Gastrocnemius medialis (tissue), 4 donors: ENCODE data around the gene HGD. TPM values are rescaled to one million over a fixed set of nuclear protein-coding genes. Genes with fewer than 3 reads are reported as not detected.

Experiments
- ATAC-seq, 2 donors: fragments of 150-250 bp; one replicate each; pipeline ENCODE4 v1.9.1; 2016
- DNase-seq, 2 donors: peaks; one replicate each; pipeline ENCODE4 v3.0.0-alpha.2; 2019
- H3K27ac ChIP-seq, 4 donors: fragments of 200-600 bp; sonication (generic); 1 replicate in 1 of 4; 2 replicates in 3 of 4; pipeline ENCODE4 v1.5.1; 2016 to 2018; ENCODE audit warnings: mild to moderate bottlenecking in 2 of 4, moderate library complexity in 1 of 4
- H3K27me3 ChIP-seq, 3 donors: fragments of 200-600 bp; sonication (generic) in 2 of 3; 1 replicate in 1 of 3; 2 replicates in 2 of 3; pipeline versions ENCODE4 v1.5.1 to v1.6.0; 2016 to 2019; ENCODE audit warnings: mild to moderate bottlenecking in 1 of 3, moderate library complexity in 1 of 3
- H3K36me3 ChIP-seq, 2 donors: fragments of 200-600 bp; sonication (generic) in 1 of 2; one replicate each; pipeline ENCODE4 v1.5.1; 2017 to 2018
- H3K4me1 ChIP-seq, 2 donors: fragments of 200-600 bp; sonication (generic) in 1 of 2; one replicate each; pipeline ENCODE4 v1.5.1; 2016 to 2017; ENCODE audit warnings: mild to moderate bottlenecking in 2 of 2
- H3K4me3 ChIP-seq, 4 donors: fragments of 200-600 bp; sonication (generic) in 3 of 4; 1 replicate in 1 of 4; 2 replicates in 3 of 4; pipeline ENCODE4 v1.5.1; 2016 to 2019; ENCODE audit warnings: mild to moderate bottlenecking in 2 of 4
- H3K9me3 ChIP-seq, 3 donors: fragments of 200-600 bp; sonication (generic) in 2 of 3; 1 replicate in 1 of 3; 2 replicates in 2 of 3; pipeline ENCODE4 v1.5.1; 2016 to 2019
- CTCF ChIP-seq, 5 experiments: fragments of 450-650 bp in 3 of 5; fragments of 200-600 bp in 2 of 5; sonication (generic) in 2 of 5; IDR thresholded peaks in 4 of 5; conservative IDR thresholded peaks in 1 of 5; 1 replicate in 4 of 5; 2 replicates in 1 of 5; pipeline ENCODE4 v1.5.1; 2016 to 2019; ENCODE audit warnings: antibody characterized with exemption in 5 of 5, mild to moderate bottlenecking in 3 of 5, moderate library complexity in 3 of 5
- POLR2A ChIP-seq, 2 donors: fragments of 450-650 bp; IDR thresholded peaks; one replicate each; pipeline ENCODE4 v1.6.1; 2017; ENCODE audit warnings: antibody characterized with exemption in 2 of 2, mild to moderate bottlenecking in 2 of 2, moderate library complexity in 2 of 2
- in situ Hi-C, 4 donors: fragments of 200-750 bp; cut with MboI; loops; one replicate each; pipeline versions ENCODE4 v1.15.0 to v1.8.0; 2017; ENCODE audit warnings: low sequenced_read_pairs in 4 of 4
- intact Hi-C: fragments of 100-400 bp; cut with DNase I; formaldehyde crosslinking; loops from one replicate; pipeline ENCODE4 v1.15.1; 2023; ENCODE audit warnings: low total_unique reads
- total RNA-seq, 4 donors: library from RNA; depleted of rRNA; stranded (reverse); fragments of >200 nt; gene quantifications; one replicate each; pipeline versions ENCODE4 v1.1.0 to v1.2.3, GENCODE V29; 2016

Gene HGD
- total RNA-seq, 4 donors from 2014 or later: 0.68 to 4.1 (median 1.3) TPM; not detected in 1

DNA sequence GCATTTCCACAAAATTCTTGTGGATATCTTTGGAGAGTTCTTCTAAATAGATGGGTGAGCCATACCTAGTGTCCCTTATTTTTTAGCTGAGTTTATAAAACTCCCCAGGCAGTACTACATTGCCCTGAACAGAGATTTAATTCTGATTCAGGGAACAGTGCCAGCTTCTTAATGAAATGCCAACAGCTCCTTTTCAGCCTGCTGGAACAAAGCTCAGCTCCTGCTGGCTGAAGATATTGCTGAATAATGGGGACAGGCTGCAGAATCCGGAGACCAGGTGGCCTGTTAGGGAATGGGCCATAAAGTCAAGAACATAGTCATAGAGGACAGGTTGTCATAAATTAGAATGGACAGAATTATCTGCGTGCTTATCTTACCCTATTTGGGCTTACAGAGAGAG, 8.9 kb downstream of the HGD start:
- peaks cover under 1 to 4% of the 10 kb centered on the region in 2 donors for H3K4me1 ChIP-seq
- ATAC-seq (no peak), DNase-seq (no peak)
- intact Hi-C loops: no loop called here
- no peaks in the 10 kb centered on the region for H3K27me3 ChIP-seq
- no peak overlapping the region for H3K27ac ChIP-seq
- TF ChIP-seq POLR2A (IDR thresholded peaks at IDR 0.05) (no peak), CTCF (IDR thresholded peaks at IDR 0.05 in 4 of 5, conservative IDR thresholded peaks at IDR 0.05 in 1 of 5) (no peak)
- H3K9me3 ChIP-seq: no peaks in the 10 kb centered on the region
- H3K4me3 ChIP-seq: no peak overlapping the region
- H3K36me3 ChIP-seq: no peaks in the 10 kb centered on the region
- in situ Hi-C loops: no loop called here

DNA sequence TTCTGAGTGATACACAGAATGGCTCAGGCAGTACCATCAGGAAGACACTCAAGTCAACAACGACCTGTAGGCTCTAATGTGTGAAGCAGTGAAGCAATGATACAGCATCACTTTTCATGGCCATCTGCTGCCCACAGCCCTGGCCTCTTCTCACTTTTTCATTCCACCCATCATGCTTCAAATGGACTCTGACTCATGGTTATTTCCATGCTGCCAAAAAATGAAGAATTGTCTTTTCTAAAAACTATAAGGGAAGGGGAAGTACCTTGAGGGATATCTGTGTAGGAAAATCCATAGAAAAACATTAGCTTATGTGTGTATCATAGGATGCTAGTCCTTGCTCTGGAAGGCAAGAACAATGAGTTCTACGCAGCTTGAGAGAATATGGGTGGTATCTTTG, 11.5 kb downstream of the HGD start:
- H3K27me3 ChIP-seq: no peaks in the 10 kb centered on the region
- intact Hi-C loops (no loop called here), in situ Hi-C loops (no loop called here)
- no peaks in the 10 kb centered on the region for H3K4me1 ChIP-seq
- ATAC-seq (no peak), DNase-seq (no peak)
- no peak for TF ChIP-seq POLR2A (IDR thresholded peaks at IDR 0.05)
- TF ChIP-seq CTCF (IDR thresholded peaks at IDR 0.05 in 4 of 5, conservative IDR thresholded peaks at IDR 0.05 in 1 of 5): no peak
- H3K27ac ChIP-seq: no peak overlapping the region
- no peak overlapping the region for H3K4me3 ChIP-seq
- no peaks in the 10 kb centered on the region for H3K36me3 ChIP-seq
- no peaks in the 10 kb centered on the region for H3K9me3 ChIP-seq

- Histone ChIP-seq H3K27ac (no peak overlapping the region), H3K27me3 (no peaks in the 10 kb centered on the region), H3K9me3 (no peaks in the 10 kb centered on the region), H3K36me3 (no peaks in the 10 kb centered on the region), H3K4me3 (no peak overlapping the region), H3K4me1 (no peaks in the 10 kb centered on the region)
- ATAC-seq (no peak), DNase-seq (no peak)
- TF ChIP-seq POLR2A (IDR thresholded peaks at IDR 0.05) (no peak), CTCF (IDR thresholded peaks at IDR 0.05 in 4 of 5, conservative IDR thresholded peaks at IDR 0.05 in 1 of 5) (no peak)
- intact Hi-C loops (no loop called here), in situ Hi-C loops (no loop called here)
Measured at GRCh38 chr3:120664926-120665325, 17.1 kb downstream of the HGD start.

DNA sequence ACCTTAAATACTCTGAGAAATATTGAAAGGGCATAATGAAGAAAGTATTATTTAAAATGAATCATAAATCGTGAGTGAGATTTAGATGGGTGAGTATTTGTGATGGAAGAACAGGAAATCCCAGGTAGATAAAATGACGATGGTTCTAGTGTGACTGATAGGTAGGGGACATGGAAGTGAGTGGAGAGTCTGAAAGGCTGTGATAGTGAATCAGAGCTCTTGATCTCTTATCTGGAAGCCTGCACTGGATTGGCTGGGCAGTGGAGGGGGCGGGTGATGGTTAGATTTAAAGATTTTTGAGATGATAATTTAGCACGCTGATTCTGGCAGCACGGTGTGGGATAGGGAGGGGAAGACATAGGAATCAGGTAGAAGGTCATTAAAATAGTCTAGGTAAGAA, 20.1 kb downstream of the HGD start:
- Histone ChIP-seq H3K4me3 (no peak overlapping the region), H3K4me1 (no peaks in the 10 kb centered on the region), H3K36me3 (no peaks in the 10 kb centered on the region), H3K27me3 (no peaks in the 10 kb centered on the region), H3K27ac (no peak overlapping the region), H3K9me3 (no peaks in the 10 kb centered on the region)
- in situ Hi-C loops (no loop called here), intact Hi-C loops (no loop called here)
- DNase-seq (no peak), ATAC-seq (no peak)
- TF ChIP-seq POLR2A (IDR thresholded peaks at IDR 0.05) (no peak), CTCF (IDR thresholded peaks at IDR 0.05 in 4 of 5, conservative IDR thresholded peaks at IDR 0.05 in 1 of 5) (no peak)
